H9 (cell line): Measurements from ENCODE around the gene KIZ. TPM values are rescaled to one million over a fixed set of nuclear protein-coding genes. Genes with fewer than 3 reads are reported as not detected.

Experiments
- DNase-seq: peaks from one replicate; pipeline ENCODE4 v3.0.0-alpha.2; 2017
- H2AFZ ChIP-seq: one replicate; pipeline ENCODE4 v1.6.1; 2013; ENCODE audit warnings: mild to moderate bottlenecking, low read length, control low read depth, moderate library complexity
- H2AK5ac ChIP-seq: 2 replicates; pipeline ENCODE4 v1.6.1; 2013; ENCODE audit warnings: low read length, control low read depth, mixed read lengths; ENCODE audit not compliant: insufficient read length
- H2BK120ac ChIP-seq: one replicate; pipeline ENCODE4 v1.6.1; 2013; ENCODE audit warnings: low read depth, mild to moderate bottlenecking, low read length, control low read depth, inconsistent platforms; ENCODE audit not compliant: poor library complexity, severe bottlenecking
- H2BK12ac ChIP-seq: 2 replicates; pipeline ENCODE4 v1.6.1; 2013; ENCODE audit warnings: low read length, control low read depth, mixed read lengths, low read depth; ENCODE audit not compliant: insufficient read length
- H2BK15ac ChIP-seq: 2 replicates; pipeline ENCODE4 v1.6.1; 2013; ENCODE audit warnings: low read depth, low read length, control low read depth
- H2BK20ac ChIP-seq: one replicate; pipeline ENCODE4 v1.6.1; 2013; ENCODE audit warnings: low read depth, mild to moderate bottlenecking, low read length, control low read depth, inconsistent platforms; ENCODE audit not compliant: poor library complexity, severe bottlenecking
- H2BK5ac ChIP-seq: 2 replicates; pipeline ENCODE4 v1.6.1; 2013; ENCODE audit warnings: low read length, control low read depth, mixed read lengths; ENCODE audit not compliant: insufficient read length
- H3K14ac ChIP-seq: 2 replicates; pipeline ENCODE4 v1.6.1; 2013; ENCODE audit warnings: low read length, control low read depth; ENCODE audit not compliant: insufficient read depth
- H3K18ac ChIP-seq: 2 replicates; pipeline ENCODE4 v1.6.1; 2013; ENCODE audit warnings: low read depth, mild to moderate bottlenecking, mixed read lengths, low read length, control low read depth; ENCODE audit not compliant: insufficient read length
- H3K23ac ChIP-seq: 2 replicates; pipeline ENCODE4 v1.6.1; 2013; ENCODE audit warnings: low read length, control low read depth, mixed read lengths, low read depth; ENCODE audit not compliant: insufficient read length
- H3K23me2 ChIP-seq: 2 replicates; pipeline ENCODE4 v1.6.1; 2013; ENCODE audit warnings: low read depth, mild to moderate bottlenecking, mixed read lengths, low read length, control low read depth; ENCODE audit not compliant: insufficient read length, poor library complexity, severe bottlenecking
- H3K27ac ChIP-seq: 2 replicates; pipeline ENCODE4 v1.5.1; 2013; ENCODE audit warnings: low read length, control low read depth, mixed read lengths, low read depth; ENCODE audit not compliant: insufficient read length
- H3K27me3 ChIP-seq: 2 replicates; pipeline ENCODE4 v1.6.1; 2013; ENCODE audit warnings: low read length, control low read depth, inconsistent platforms; ENCODE audit not compliant: insufficient read depth
- H3K4ac ChIP-seq: 2 replicates; pipeline ENCODE4 v1.6.1; 2013; ENCODE audit warnings: low read depth, mild to moderate bottlenecking, control low read depth, inconsistent platforms, low read length, moderate library complexity
- H3K4me1 ChIP-seq: 2 replicates; pipeline ENCODE4 v1.6.1; 2013; ENCODE audit warnings: low read length, control low read depth, inconsistent platforms; ENCODE audit not compliant: insufficient read depth
- H3K4me2 ChIP-seq: 2 replicates; pipeline ENCODE4 v1.6.1; 2013; ENCODE audit warnings: low read length, control low read depth, mixed read lengths; ENCODE audit not compliant: insufficient read length, insufficient read depth
- H3K56ac ChIP-seq: 2 replicates; pipeline ENCODE4 v1.6.1; 2013; ENCODE audit warnings: low read depth, mild to moderate bottlenecking, mixed read lengths, low read length, control low read depth; ENCODE audit not compliant: insufficient read length
- H3K79me1 ChIP-seq: 2 replicates; pipeline ENCODE4 v1.6.1; 2013; ENCODE audit warnings: low read depth, mild to moderate bottlenecking, moderate library complexity, low read length, control low read depth, inconsistent platforms; ENCODE audit not compliant: insufficient read depth, poor library complexity, severe bottlenecking
- H3K79me2 ChIP-seq: 2 replicates; pipeline ENCODE4 v1.6.1; 2013; ENCODE audit warnings: low read length, control low read depth, inconsistent platforms; ENCODE audit not compliant: insufficient read depth
- H3K9ac ChIP-seq: 2 replicates; pipeline ENCODE4 v1.6.1; 2013; ENCODE audit warnings: low read length, control low read depth, mixed read lengths; ENCODE audit not compliant: insufficient read length; ENCODE audit errors: extremely low read depth
- H3K9me3 ChIP-seq: one replicate; pipeline ENCODE4 v1.6.1; 2013; ENCODE audit warnings: low read depth, low read length, inconsistent platforms; ENCODE audit not compliant: control insufficient read depth
- H3T11ph ChIP-seq: one replicate; pipeline ENCODE4 v1.6.1; 2013; ENCODE audit warnings: mild to moderate bottlenecking, low read length, control low read depth, inconsistent platforms
- H4K20me1 ChIP-seq: one replicate; pipeline ENCODE4 v1.6.1; 2013; ENCODE audit not compliant: control insufficient read depth, insufficient read length, insufficient read depth
- H4K5ac ChIP-seq: 2 replicates; pipeline ENCODE4 v1.6.1; 2013; ENCODE audit warnings: low read depth, mild to moderate bottlenecking, mixed read lengths, low read length, control low read depth; ENCODE audit not compliant: insufficient read length
- H4K8ac ChIP-seq: replicated peaks from 2 replicates; pipeline ENCODE4 v1.6.1; 2013; ENCODE audit warnings: low read length, control low read depth, mixed read lengths, low read depth; ENCODE audit not compliant: insufficient read length
- H4K91ac ChIP-seq: 2 replicates; pipeline ENCODE4 v1.6.1; 2013; ENCODE audit warnings: low read depth, mild to moderate bottlenecking, moderate library complexity, mixed read lengths, low read length, control low read depth; ENCODE audit not compliant: insufficient read length
- H3K27ac Mint-ChIP-seq, 3 experiments: 2 replicates in 2 of 3; 3 replicates in 1 of 3; pipeline ENCODE4 v1.8.0; 2020 to 2021; ENCODE audit warnings: mixed read lengths in 3 of 3, mild to moderate bottlenecking in 1 of 3, moderate library complexity in 1 of 3
- H3K27me3 Mint-ChIP-seq: 2 replicates; pipeline ENCODE4 v1.8.0; 2021; ENCODE audit warnings: low read depth, mild to moderate bottlenecking, moderate library complexity, mixed read lengths
- H3K36me3 Mint-ChIP-seq, 3 experiments: 2 replicates in 2 of 3; 3 replicates in 1 of 3; pipeline ENCODE4 v1.8.0; 2020 to 2021; ENCODE audit warnings: low read depth in 3 of 3, mixed read lengths in 3 of 3; ENCODE audit not compliant: insufficient read depth in 1 of 3
- H3K4me1 Mint-ChIP-seq, 2 experiments: 2 replicates each; pipeline ENCODE4 v1.8.0; 2020; ENCODE audit warnings: mixed read lengths in 2 of 2
- H3K4me3 Mint-ChIP-seq, 2 experiments: 2 replicates in 1 of 2; 3 replicates in 1 of 2; pipeline ENCODE4 v1.8.0; 2020 to 2021; ENCODE audit warnings: mild to moderate bottlenecking in 2 of 2, mixed read lengths in 2 of 2, moderate library complexity in 1 of 2
- H3K9me3 Mint-ChIP-seq, 2 experiments: 2 replicates in 1 of 2; 3 replicates in 1 of 2; pipeline ENCODE4 v1.8.0; 2020; ENCODE audit warnings: mild to moderate bottlenecking in 2 of 2, mixed read lengths in 2 of 2, moderate library complexity in 1 of 2
- CTCF ChIP-seq: fragments of 200-600 bp; sonication (generic); conservative IDR thresholded peaks from 3 replicates; pipeline ENCODE4 v1.8.0; 2021; ENCODE audit warnings: antibody characterized with exemption, mild to moderate bottlenecking
- WGBS: extraction: QIAGEN DNeasy Blood & Tissue Kit; methylation state at CpG from one replicate; pipeline ENCODE4 v1.1.7; 2013; ENCODE audit warnings: missing lambda C conversion rate, low lambda C conversion rate, mixed read lengths; ENCODE audit not compliant: insufficient read length; ENCODE audit errors: extremely low coverage; 5-methylcytosine and 5-hydroxymethylcytosine counted together
- total RNA-seq: library from RNA; stranded (reverse); gene quantifications from 2 replicates; pipeline ENCODE4 v1.2.1, GENCODE V29; 2021

The KIZ gene
- total RNA-seq, 1 experiment from 2014 or later = 29.3 TPM

- no peaks in the 10 kb centered on the region for H3K79me2 ChIP-seq
- H3K79me1 ChIP-seq = no peaks in the 10 kb centered on the region
- no peak overlapping the region for H2BK20ac ChIP-seq
- H3K27ac Mint-ChIP-seq = peak overlapping the region; percentile 8 to 51 (median 34); a peak in 6 of 7 replicates
- no peak overlapping the region for H3K9ac ChIP-seq
- no peak overlapping the region for H3K27ac ChIP-seq
- H2BK15ac ChIP-seq = no peak overlapping the region
- H2BK12ac ChIP-seq = no peak overlapping the region
- H2BK5ac ChIP-seq = no peak overlapping the region
- no peaks in the 10 kb centered on the region for H4K20me1 ChIP-seq
- no peak overlapping the region for H2BK120ac ChIP-seq
- no peak overlapping the region for H3K56ac ChIP-seq
- TF ChIP-seq CTCF = no peak
- H4K8ac ChIP-seq = no peak overlapping the region
- no peak overlapping the region for H3K18ac ChIP-seq
- DNase-seq = no peak
- no peak overlapping the region for H2AFZ ChIP-seq
- H3K9me3 ChIP-seq = no peaks in the 10 kb centered on the region
- no peak overlapping the region for H3K4me3 Mint-ChIP-seq
- H3K27me3 ChIP-seq = no peaks in the 10 kb centered on the region
- no peak overlapping the region for H3T11ph ChIP-seq
- H3K23ac ChIP-seq = no peak overlapping the region
- H3K9me3 Mint-ChIP-seq = no peaks in the 10 kb centered on the region; a peak in 1 of 5 replicates
- H3K14ac ChIP-seq = no peak overlapping the region
- H4K5ac ChIP-seq = no peak overlapping the region
- no peaks in the 10 kb centered on the region for H3K23me2 ChIP-seq
- no peaks in the 10 kb centered on the region for H3K4me1 ChIP-seq
- no peak overlapping the region for H2AK5ac ChIP-seq
- no peak overlapping the region for H4K91ac ChIP-seq
- peaks cover 19 to 43% (median 27%) of the 10 kb centered on the region in 3 experiments for H3K36me3 Mint-ChIP-seq
- H3K4me1 Mint-ChIP-seq = peaks cover 12 to 14% of the 10 kb centered on the region in 2 experiments
- no peak overlapping the region for H3K4ac ChIP-seq
- H3K4me2 ChIP-seq = no peak overlapping the region
- WGBS = no CpG with 5 or more reads among the region's 3 CpGs
- no peaks in the 10 kb centered on the region for H3K27me3 Mint-ChIP-seq
Observed at GRCh38 chr20:21162631-21163030, 36.7 kb downstream of the KIZ start.
